Type B pancreatic cell (in vitro differentiated cells): Measurements from ENCODE around the gene TSPAN11. TPM values are rescaled to one million over a fixed set of nuclear protein-coding genes. Genes with fewer than 3 reads are reported as not detected.
A peak's percentile ranks its signal among the peaks of the same experiment; 100 is the strongest.
"Not testable (repeated sequence)": the region's sequence is repeated elsewhere in the genome, so short reads cannot be mapped to it uniquely, and the experiment has no call there.

ENCODE experiments used
- DNase-seq: peaks from one replicate; pipeline ENCODE4 v3.0.0; 2021; ENCODE audit warnings: mixed read lengths; ENCODE audit not compliant: unreplicated experiment; ENCODE audit errors: extremely low spot score
- H3K27ac Mint-ChIP-seq: 2 replicates; pipeline ENCODE4 v1.8.0; 2021; ENCODE audit warnings: mild to moderate bottlenecking, mixed read lengths
- H3K27me3 Mint-ChIP-seq: 2 replicates; pipeline ENCODE4 v1.8.0; 2021; ENCODE audit warnings: mixed read lengths
- H3K36me3 Mint-ChIP-seq: 2 replicates; pipeline ENCODE4 v1.8.0; 2021; ENCODE audit warnings: mixed read lengths
- H3K4me1 Mint-ChIP-seq: one replicate; pipeline ENCODE4 v1.8.0; 2021; ENCODE audit warnings: mixed read lengths; ENCODE audit not compliant: unreplicated experiment
- H3K4me3 Mint-ChIP-seq: 2 replicates; pipeline ENCODE4 v1.8.0; 2021; ENCODE audit warnings: mild to moderate bottlenecking, mixed read lengths
- H3K9me3 Mint-ChIP-seq: 2 replicates; pipeline ENCODE4 v1.8.0; 2021; ENCODE audit warnings: mixed read lengths
- CTCF ChIP-seq: fragments of 200-600 bp; sonication (generic); conservative IDR thresholded peaks from 2 replicates; pipeline ENCODE4 v1.5.0; 2021; ENCODE audit warnings: antibody characterized with exemption, mild to moderate bottlenecking
- total RNA-seq: library from RNA; stranded (reverse); gene quantifications from 2 replicates; pipeline ENCODE4 v1.2.1, GENCODE V29; 2021; ENCODE audit warnings: low replicate concordance

Gene TSPAN11
- total RNA-seq, 1 donor from 2014 or later = 52.3 TPM

DNA sequence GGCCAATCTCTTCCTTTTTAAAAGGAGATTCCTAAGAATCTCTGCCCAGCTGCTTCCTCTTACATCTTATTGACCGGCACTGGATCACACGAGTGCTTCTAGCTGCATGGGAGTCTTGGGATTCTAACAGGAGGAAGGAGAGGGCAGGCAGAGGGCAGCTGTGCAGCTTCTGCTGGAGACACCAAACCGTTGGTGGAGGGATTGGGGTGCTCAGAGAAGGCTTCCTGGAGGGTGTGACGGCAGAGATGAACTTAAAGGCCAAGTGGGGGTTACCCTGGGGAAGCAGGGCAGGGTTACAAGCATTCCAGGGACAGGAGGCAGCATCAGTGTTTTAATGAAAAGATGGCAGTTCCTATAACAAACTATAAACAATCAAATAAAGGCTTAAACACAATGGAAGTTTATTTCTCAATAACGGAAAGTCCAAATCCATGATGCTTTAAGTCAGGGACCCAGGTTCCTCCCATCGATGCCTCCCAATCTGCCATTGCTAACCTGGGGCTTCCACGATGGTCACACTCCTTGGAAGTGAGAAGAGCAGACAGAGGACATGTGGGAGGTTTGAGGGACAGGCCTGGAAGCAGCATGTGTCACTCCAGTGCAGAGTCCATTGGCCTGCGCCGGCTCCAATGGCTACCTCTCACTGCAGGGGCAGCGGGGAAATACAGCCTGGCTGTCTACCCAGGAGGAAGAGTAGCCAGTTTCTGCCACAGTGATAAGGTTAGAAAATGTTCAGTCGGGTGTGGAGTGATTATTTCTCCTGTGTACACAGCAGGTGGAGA, 94.0 kb downstream of the TSPAN11 start:
- Mint-ChIP-seq H3K4me1 (peaks cover 3% of the 10 kb centered on the region), H3K36me3 (peaks cover 8% of the 10 kb centered on the region), H3K4me3 (no peak overlapping the region), H3K9me3 (peaks cover 7% of the 10 kb centered on the region), H3K27ac (no peak overlapping the region), H3K27me3 (peaks cover 23% of the 10 kb centered on the region)
- TF ChIP-seq CTCF = no peak
- peak; percentile 29 for DNase-seq

GRCh38 chr12:31021181-31021580, 94.6 kb downstream of the TSPAN11 start:
- TF ChIP-seq CTCF = no peak
- DNase-seq = no peak
- H3K4me3 Mint-ChIP-seq = no peak overlapping the region
- H3K27ac Mint-ChIP-seq = no peak overlapping the region
- peaks cover 10% of the 10 kb centered on the region for H3K9me3 Mint-ChIP-seq
- H3K4me1 Mint-ChIP-seq = peaks cover 1% of the 10 kb centered on the region
- H3K36me3 Mint-ChIP-seq = peaks cover 12% of the 10 kb centered on the region
- peaks cover 25% of the 10 kb centered on the region for H3K27me3 Mint-ChIP-seq

GRCh38 chr12:31021809-31022494, 95.4 kb downstream of the TSPAN11 start:
- Mint-ChIP-seq H3K9me3 (peaks cover 10% of the 10 kb centered on the region), H3K4me3 (no peak overlapping the region), H3K4me1 (no peaks in the 10 kb centered on the region), H3K27me3 (peaks cover 25% of the 10 kb centered on the region), H3K27ac (no peak overlapping the region), H3K36me3 (peaks cover 12% of the 10 kb centered on the region)
- no peak for DNase-seq
- TF ChIP-seq CTCF = no peak

- Mint-ChIP-seq H3K4me3 (no peak overlapping the region), H3K4me1 (no peaks in the 10 kb centered on the region), H3K9me3 (peaks cover 10% of the 10 kb centered on the region), H3K27me3 (peaks cover 25% of the 10 kb centered on the region), H3K36me3 (peaks cover 15% of the 10 kb centered on the region), H3K27ac (no peak overlapping the region)
- no peak for TF ChIP-seq CTCF
- DNase-seq = no peak
Observed at GRCh38 chr12:31023271-31023724, 96.8 kb downstream of the TSPAN11 start.

DNA sequence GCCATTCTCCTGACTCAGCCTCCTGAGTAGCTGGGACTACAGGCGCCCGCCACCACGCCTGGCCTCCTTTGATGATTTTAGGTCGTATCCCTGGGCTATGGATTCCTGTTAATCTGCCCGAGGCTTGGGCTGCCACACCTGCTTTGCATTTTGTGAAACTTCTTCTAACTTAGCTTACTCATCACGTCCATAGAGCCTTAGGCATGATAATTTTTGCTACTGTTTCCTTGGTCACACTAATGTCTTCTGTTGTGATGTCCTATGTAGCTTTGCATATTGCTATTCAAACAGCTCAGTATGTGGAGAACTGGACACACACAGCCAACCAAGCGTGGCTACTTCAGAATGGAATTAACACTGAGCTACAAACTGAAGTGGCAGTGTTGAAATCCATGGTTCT, 99.7 kb downstream of the TSPAN11 start:
- H3K9me3 Mint-ChIP-seq = peaks cover 10% of the 10 kb centered on the region
- no peaks in the 10 kb centered on the region for H3K4me1 Mint-ChIP-seq
- H3K36me3 Mint-ChIP-seq = peaks cover 15% of the 10 kb centered on the region
- H3K27ac Mint-ChIP-seq = no peak overlapping the region
- H3K27me3 Mint-ChIP-seq = peaks cover 39% of the 10 kb centered on the region
- H3K4me3 Mint-ChIP-seq = no peak overlapping the region
- DNase-seq = no peak
- TF ChIP-seq CTCF = no peak

DNA sequence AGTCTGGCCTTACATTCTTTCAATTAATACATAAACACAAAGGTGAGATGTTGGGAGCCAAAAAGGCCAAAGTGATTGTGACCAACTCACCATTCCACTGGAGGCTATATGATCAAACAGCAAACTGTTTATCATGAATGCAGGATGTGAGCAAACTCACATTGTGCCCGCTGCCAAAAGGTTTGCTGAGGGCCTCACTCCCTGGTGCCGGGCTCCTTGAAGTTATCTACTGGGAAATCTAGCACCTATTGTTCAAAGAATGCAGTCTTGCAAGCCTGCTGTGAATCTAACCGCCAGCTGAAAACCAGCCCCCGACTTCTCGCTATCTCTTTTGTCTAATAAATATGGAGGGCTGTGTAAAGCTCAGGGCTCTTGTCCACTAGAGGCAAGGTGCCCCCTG, 100.5 kb downstream of the TSPAN11 start:
- not testable (repeated sequence) for DNase-seq, H3K9me3 Mint-ChIP-seq, H3K4me3 Mint-ChIP-seq, H3K4me1 Mint-ChIP-seq, H3K27ac Mint-ChIP-seq
- Mint-ChIP-seq H3K36me3 (peaks cover 11% of the 10 kb centered on the region), H3K27me3 (peaks cover 38% of the 10 kb centered on the region)
